ENCODE measurements around the gene ROBO1. TPM values are rescaled to one million over a fixed set of nuclear protein-coding genes. Genes with fewer than 3 reads are reported as not detected.
A peak's percentile ranks its signal among the peaks of the same experiment; 100 is the strongest.
"Not testable (repeated sequence)": the region's sequence is repeated elsewhere in the genome, so short reads cannot be mapped to it uniquely, and the experiment has no call there.

ROBO1 gene
- total RNA-seq, 1 donor from 2014 or later = 39.3 TPM

- DNase-seq (ENCODE audit: extremely low read depth, low read depth, low spot score) = no peak
Observed at GRCh38 chr3:78687520-78687919, 1080.3 kb downstream of the ROBO1 start.

- DNase-seq (ENCODE audit: extremely low read depth, low read depth, low spot score) = no peak
Observed at GRCh38 chr3:78683284-78683683, 1084.5 kb downstream of the ROBO1 start.

GRCh38 chr3:78675119-78675805 is 1092.5 kb downstream of the ROBO1 start:
- DNase-seq (ENCODE audit: extremely low read depth, low read depth, low spot score) = not testable (repeated sequence)

- DNase-seq (ENCODE audit: extremely low read depth, low read depth, low spot score) = no peak
Observed at GRCh38 chr3:78670746-78671145, 1097.1 kb downstream of the ROBO1 start.

GRCh38 chr3:78670094-78670493 is 1097.7 kb downstream of the ROBO1 start:
- DNase-seq (ENCODE audit: extremely low read depth, low read depth, low spot score) = no peak

GRCh38 chr3:78668302-78668701 is 1099.5 kb downstream of the ROBO1 start:
- DNase-seq (ENCODE audit: extremely low read depth, low read depth, low spot score) = no peak

- no peak for DNase-seq (ENCODE audit: extremely low read depth, low read depth, low spot score)
Observed at GRCh38 chr3:78666470-78666800, 1101.4 kb downstream of the ROBO1 start.

GRCh38 chr3:78665776-78666469 is 1101.9 kb downstream of the ROBO1 start:
- no peak for DNase-seq (ENCODE audit: extremely low read depth, low read depth, low spot score)

- no peak for DNase-seq (ENCODE audit: extremely low read depth, low read depth, low spot score)
Observed at GRCh38 chr3:78665101-78665500, 1102.7 kb downstream of the ROBO1 start.

- no peak for DNase-seq (ENCODE audit: extremely low read depth, low read depth, low spot score)
Observed at GRCh38 chr3:78660957-78661356, 1106.8 kb downstream of the ROBO1 start.

GRCh38 chr3:78659386-78659987 is 1108.3 kb downstream of the ROBO1 start:
- DNase-seq (ENCODE audit: extremely low read depth, low read depth, low spot score) = no peak

GRCh38 chr3:78647726-78648125 is 1120.1 kb downstream of the ROBO1 start:
- DNase-seq (ENCODE audit: extremely low read depth, low read depth, low spot score) = no peak

GRCh38 chr3:78645628-78646310 is 1122.0 kb downstream of the ROBO1 start:
- DNase-seq (ENCODE audit: extremely low read depth, low read depth, low spot score) = peak; percentile 88

- no peak for DNase-seq (ENCODE audit: extremely low read depth, low read depth, low spot score)
Observed at GRCh38 chr3:78644847-78645246, 1123.0 kb downstream of the ROBO1 start.

GRCh38 chr3:78642226-78643035 is 1125.4 kb downstream of the ROBO1 start:
- DNase-seq (ENCODE audit: extremely low read depth, low read depth, low spot score) = no peak

GRCh38 chr3:78641703-78642102 is 1126.1 kb downstream of the ROBO1 start:
- no peak for DNase-seq (ENCODE audit: extremely low read depth, low read depth, low spot score)

- DNase-seq (ENCODE audit: extremely low read depth, low read depth, low spot score) = no peak
Observed at GRCh38 chr3:78634316-78634715, 1133.5 kb downstream of the ROBO1 start.

- DNase-seq (ENCODE audit: extremely low read depth, low read depth, low spot score) = no peak
Observed at GRCh38 chr3:78633626-78634025, 1134.2 kb downstream of the ROBO1 start.

- DNase-seq (ENCODE audit: extremely low read depth, low read depth, low spot score) = no peak
Observed at GRCh38 chr3:78632925-78633553, 1134.8 kb downstream of the ROBO1 start.

- no peak for DNase-seq (ENCODE audit: extremely low read depth, low read depth, low spot score)
Observed at GRCh38 chr3:78629544-78629943, 1138.3 kb downstream of the ROBO1 start.

Measured in glomerular endothelial cell (primary cell).